GM21381 (cell line): ENCODE measurements around the gene LRG1.
"Not testable (repeated sequence)": the region's sequence is repeated elsewhere in the genome, so short reads cannot be mapped to it uniquely, and the experiment has no call there.

Source experiments
- ATAC-seq: cut with Tn5 transposase; IDR thresholded peaks from one replicate; pipeline ENCODE4 v1.9.1; 2021; ENCODE audit warnings: mild to moderate bottlenecking, moderate library complexity; ENCODE audit not compliant: unreplicated experiment

LRG1 gene

GRCh38 chr19:4576016-4576933 is 36.4 kb upstream of the LRG1 start:
- no peak for ATAC-seq

DNA sequence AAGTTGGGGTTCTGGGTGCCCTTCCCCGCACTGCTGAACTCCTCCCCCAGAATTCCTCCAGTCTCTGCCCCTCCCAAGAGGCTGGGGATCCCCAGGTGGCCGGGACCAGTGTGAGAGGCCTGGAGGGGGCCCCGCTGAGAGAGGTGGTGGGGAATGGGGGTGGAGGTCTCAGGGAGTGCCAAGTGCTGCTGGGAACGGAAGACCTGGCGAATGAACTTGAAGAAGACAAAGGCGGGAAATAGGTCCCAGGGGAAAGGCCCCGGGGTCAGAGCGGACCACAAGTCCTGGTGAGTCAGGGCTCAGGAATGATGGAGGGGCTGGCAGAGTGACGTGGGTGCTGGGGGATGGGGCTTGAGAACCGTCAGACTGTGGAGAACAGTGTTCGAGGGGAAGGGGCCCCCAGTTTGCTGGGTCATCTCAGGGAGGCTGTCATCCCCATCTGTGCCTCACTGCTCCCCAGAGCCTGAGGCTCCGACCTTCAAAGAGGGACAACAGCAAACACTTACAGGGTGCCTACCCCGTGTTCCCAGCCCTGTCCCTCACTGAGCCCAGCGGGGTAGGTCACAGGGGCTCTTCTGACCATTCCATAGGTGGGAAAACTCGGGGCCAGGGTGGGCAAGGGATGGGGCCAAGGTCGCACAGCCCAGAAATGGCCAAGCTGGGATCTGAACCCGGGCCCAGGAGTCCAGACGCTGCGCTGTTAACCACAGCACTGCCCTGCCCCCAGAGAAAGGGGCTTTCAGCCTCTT is 35.6 kb upstream of the LRG1 start:
- no peak for ATAC-seq

DNA sequence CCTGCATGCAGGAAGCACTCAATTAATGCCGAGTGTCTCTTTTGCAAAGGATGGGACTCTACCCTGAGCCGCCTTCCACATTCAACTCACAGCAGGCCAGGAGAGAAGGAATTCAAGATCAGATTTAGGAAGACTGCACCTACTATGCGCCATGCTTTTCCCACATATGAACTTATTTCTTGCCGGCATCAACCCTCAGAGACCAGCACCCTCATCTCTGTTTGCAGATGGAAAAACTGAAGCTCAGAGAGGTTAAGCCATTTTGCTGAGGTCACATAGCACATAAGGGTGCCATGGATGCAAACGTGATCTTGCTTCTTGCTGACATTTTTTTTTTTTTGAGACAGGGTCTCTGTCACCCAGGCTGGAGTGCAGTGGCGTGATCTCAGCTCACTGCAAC is 33.8 kb upstream of the LRG1 start:
- ATAC-seq, result no peak

GRCh38 chr19:4571305-4571917 is 31.6 kb upstream of the LRG1 start:
- ATAC-seq, result no peak

GRCh38 chr19:4570916-4571304 is 31.1 kb upstream of the LRG1 start:
- ATAC-seq, result no peak

GRCh38 chr19:4570402-4570801 is 30.6 kb upstream of the LRG1 start:
- no peak for ATAC-seq

DNA sequence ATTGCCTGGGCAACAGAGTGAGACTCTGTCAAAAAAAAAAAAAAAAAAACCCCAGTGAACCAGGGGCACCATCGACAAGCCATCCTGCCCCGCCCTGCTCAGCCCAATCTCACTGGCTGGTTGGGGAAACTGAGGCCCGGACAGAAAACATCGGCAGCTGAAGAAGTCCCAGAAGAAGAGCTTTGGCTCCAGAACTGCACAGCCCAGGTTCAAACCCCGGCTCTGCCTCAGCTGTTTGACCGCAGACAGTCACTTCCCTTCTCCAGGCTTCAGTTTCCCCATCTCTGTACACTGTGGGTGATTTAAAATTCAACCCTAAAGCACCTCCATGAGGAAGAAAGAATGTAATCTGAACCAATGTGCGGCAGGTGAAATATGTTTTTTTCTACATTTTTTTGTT is 29.1 kb upstream of the LRG1 start:
- ATAC-seq, result no peak

DNA sequence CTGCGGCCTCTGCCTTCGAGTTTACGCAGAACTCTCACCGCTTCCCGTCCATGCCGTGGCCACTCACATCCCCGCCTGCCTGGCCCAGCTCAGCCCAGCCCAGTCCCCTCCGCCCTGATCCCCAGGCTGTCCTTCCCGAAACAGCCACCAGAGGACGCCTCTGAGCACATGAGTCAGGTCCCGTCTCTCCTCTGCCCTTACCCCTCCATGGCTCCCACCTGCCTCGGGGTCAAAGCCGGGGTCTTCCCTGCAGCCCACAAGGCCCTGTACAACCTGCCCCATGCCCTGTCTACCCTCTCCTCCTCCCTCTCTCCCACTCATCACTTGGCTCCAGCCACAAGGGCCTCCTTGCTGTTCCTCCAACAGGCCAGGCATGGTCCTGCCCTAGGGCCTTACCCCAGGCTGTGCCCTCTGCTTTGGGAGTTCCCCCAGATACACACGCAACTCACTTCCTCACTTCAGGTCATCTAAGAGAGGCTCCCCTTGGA is 27.8 kb upstream of the LRG1 start:
- ATAC-seq, result no peak

- ATAC-seq, result no peak
Measured at GRCh38 chr19:4566402-4567051, 26.7 kb upstream of the LRG1 start.

GRCh38 chr19:4563562-4563961 is 23.7 kb upstream of the LRG1 start:
- ATAC-seq, result not testable (repeated sequence)

GRCh38 chr19:4562085-4562484 is 22.2 kb upstream of the LRG1 start:
- ATAC-seq, result not testable (repeated sequence)

GRCh38 chr19:4559569-4559968 is 19.7 kb upstream of the LRG1 start, which contains the start of gene SEMA6B:
Gene SEMA6B, minus strand, starts transcription at chr19:4559684. Its CDS starts 1,227 bp downstream, at chr19:4558457.
- no peak for ATAC-seq

GRCh38 chr19:4557971-4558941 is 18.4 kb upstream of the LRG1 start:
- ATAC-seq, result no peak

DNA sequence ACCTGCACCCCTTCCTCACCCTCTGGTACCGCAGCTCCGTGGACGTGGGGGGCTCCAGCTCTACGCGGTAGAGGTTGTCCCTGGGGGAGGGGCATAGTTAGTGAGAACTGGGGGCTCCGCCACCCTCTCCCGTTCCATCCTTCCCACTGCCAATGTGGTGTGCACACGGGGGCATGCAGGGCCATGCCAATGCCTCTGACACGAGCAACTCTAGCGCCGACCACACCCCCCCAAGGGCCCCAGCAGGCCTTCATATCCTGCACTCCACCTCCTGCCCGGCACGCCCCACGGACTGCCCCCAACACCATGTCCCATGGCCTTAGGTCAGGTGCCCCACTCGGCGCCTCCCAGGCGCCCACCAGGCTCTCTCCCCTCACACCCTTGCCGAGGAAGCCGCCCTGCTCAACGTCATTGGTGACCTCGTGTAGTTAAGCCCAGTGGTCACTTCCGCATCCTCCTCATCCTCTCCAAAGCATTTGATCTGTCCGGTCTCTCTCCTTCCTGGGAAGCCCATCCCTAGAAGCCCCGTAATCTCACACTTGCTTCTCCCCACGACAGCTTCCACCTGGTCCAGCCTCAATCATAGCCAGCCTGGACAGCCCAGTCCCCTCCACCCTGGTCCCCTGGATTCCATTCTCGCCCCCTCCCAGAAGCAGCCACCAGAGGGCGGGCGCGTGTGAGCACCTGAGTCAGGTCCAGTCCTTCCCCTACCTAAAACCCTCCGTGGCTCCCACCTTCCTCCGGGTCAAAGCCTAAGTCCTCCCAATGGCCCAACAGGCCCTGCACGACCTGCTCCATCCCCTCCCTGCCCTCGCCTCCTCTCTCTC is 17.5 kb upstream of the LRG1 start:
- no peak for ATAC-seq

GRCh38 chr19:4556597-4557127 is 16.8 kb upstream of the LRG1 start:
- no peak for ATAC-seq

GRCh38 chr19:4555657-4556561 is 16.1 kb upstream of the LRG1 start:
- no peak for ATAC-seq

DNA sequence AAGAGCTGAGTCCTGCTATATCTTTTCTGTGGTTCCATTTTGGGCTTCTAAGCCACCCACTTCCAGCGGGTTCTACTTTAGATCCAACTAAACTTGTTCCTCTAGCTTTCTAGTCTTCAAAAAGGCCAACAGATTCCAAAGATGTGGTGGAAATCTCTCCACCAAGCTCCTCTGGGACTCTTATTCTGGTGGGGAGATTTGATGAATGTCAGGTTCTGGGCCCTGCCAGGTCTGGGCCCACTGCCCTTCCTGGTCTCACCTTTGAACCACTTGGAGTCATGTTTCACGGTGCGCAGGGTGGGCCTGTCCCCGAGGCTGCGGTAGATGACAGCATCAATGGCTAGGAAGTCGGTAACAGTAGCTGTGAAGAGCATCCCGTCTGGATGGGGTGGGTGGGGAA is 14.9 kb upstream of the LRG1 start:
- ATAC-seq, result no peak

- ATAC-seq, result no peak
Measured at GRCh38 chr19:4553775-4554174, 13.9 kb upstream of the LRG1 start.
